Activated CD4-positive, alpha-beta T cell treated with anti-CD3 and anti-CD28 coated beads for 1 hour (primary cell): ENCODE data around the gene YWHAE.
A peak's percentile ranks its signal among the peaks of the same experiment; 100 is the strongest.
"Not testable (repeated sequence)": the region's sequence is repeated elsewhere in the genome, so short reads cannot be mapped to it uniquely, and the experiment has no call there.

Experiments used
- DNase-seq: peaks from one replicate; pipeline ENCODE4 v3.0.0-alpha.2; 2020

The YWHAE gene

GRCh38 chr17:1412185-1413110 lies 12.4 kb upstream of the YWHAE start:
- DNase-seq = no peak

GRCh38 chr17:1402262-1402586 lies 2.2 kb upstream of the YWHAE start:
- DNase-seq = no peak

- peak; percentile 41 for DNase-seq
These were observed 917 bp downstream of the YWHAE start for GRCh38 chr17:1398931-1399678.

- no peak for DNase-seq
These were observed 2.0 kb downstream of the YWHAE start for GRCh38 chr17:1398028-1398427.

GRCh38 chr17:1395876-1396665 lies 4.0 kb downstream of the YWHAE start:
- not testable (repeated sequence) for DNase-seq

- no peak for DNase-seq
These were observed 8.4 kb downstream of the YWHAE start for GRCh38 chr17:1391577-1391976.

- no peak for DNase-seq
These were observed 9.3 kb downstream of the YWHAE start for GRCh38 chr17:1390432-1391367.

- not testable (repeated sequence) for DNase-seq
These were observed 12.4 kb downstream of the YWHAE start for GRCh38 chr17:1387490-1388227.

GRCh38 chr17:1386675-1387190 lies 13.3 kb downstream of the YWHAE start:
- not testable (repeated sequence) for DNase-seq

GRCh38 chr17:1386265-1386664 lies 13.8 kb downstream of the YWHAE start:
- no peak for DNase-seq

- DNase-seq = no peak
These were observed 14.2 kb downstream of the YWHAE start for GRCh38 chr17:1385861-1386260.

GRCh38 chr17:1384905-1385435 lies 15.1 kb downstream of the YWHAE start:
- no peak for DNase-seq

GRCh38 chr17:1379930-1380313 lies 20.1 kb downstream of the YWHAE start:
- no peak for DNase-seq

GRCh38 chr17:1379208-1379929 lies 20.7 kb downstream of the YWHAE start:
- no peak for DNase-seq

- DNase-seq = not testable (repeated sequence)
These were observed 21.6 kb downstream of the YWHAE start for GRCh38 chr17:1378476-1378860.

- DNase-seq = no peak
These were observed 22.7 kb downstream of the YWHAE start for GRCh38 chr17:1377334-1377733.

- no peak for DNase-seq
These were observed 24.0 kb downstream of the YWHAE start for GRCh38 chr17:1376061-1376460.

- DNase-seq = no peak
These were observed 24.4 kb downstream of the YWHAE start for GRCh38 chr17:1375615-1376014.

GRCh38 chr17:1374431-1375177 lies 25.4 kb downstream of the YWHAE start:
- DNase-seq = no peak
